GM21447 (cell line): ENCODE results near the gene NKIRAS2.
"Not testable (repeated sequence)": the region's sequence is repeated elsewhere in the genome, so short reads cannot be mapped to it uniquely, and the experiment has no call there.

Experiments
- ATAC-seq: cut with Tn5 transposase; IDR thresholded peaks from one replicate; pipeline ENCODE4 v1.9.1; 2021; ENCODE audit not compliant: unreplicated experiment

The NKIRAS2 gene

GRCh38 chr17:41996855-41997164 is 23.1 kb upstream of the NKIRAS2 start:
- ATAC-seq, result no peak

- ATAC-seq, result no peak
Measured at GRCh38 chr17:41998497-41998896, 21.4 kb upstream of the NKIRAS2 start.

GRCh38 chr17:42000413-42001133 is 19.3 kb upstream of the NKIRAS2 start:
- ATAC-seq, result no peak

GRCh38 chr17:42001729-42002128 is 18.2 kb upstream of the NKIRAS2 start:
- no peak for ATAC-seq

GRCh38 chr17:42002175-42002791 is 17.6 kb upstream of the NKIRAS2 start:
- ATAC-seq, result no peak

GRCh38 chr17:42002792-42003301 is 17.0 kb upstream of the NKIRAS2 start:
- no peak for ATAC-seq

GRCh38 chr17:42005166-42005565 is 14.7 kb upstream of the NKIRAS2 start:
- no peak for ATAC-seq

GRCh38 chr17:42009170-42009569 is 10.7 kb upstream of the NKIRAS2 start:
- ATAC-seq, result no peak

GRCh38 chr17:42010266-42010680 is 9.6 kb upstream of the NKIRAS2 start:
- not testable (repeated sequence) for ATAC-seq

GRCh38 chr17:42010898-42011516 is 8.9 kb upstream of the NKIRAS2 start:
- no peak for ATAC-seq

- not testable (repeated sequence) for ATAC-seq
Measured at GRCh38 chr17:42012363-42012762, 7.5 kb upstream of the NKIRAS2 start.

GRCh38 chr17:42013740-42014139 is 6.2 kb upstream of the NKIRAS2 start:
- not testable (repeated sequence) for ATAC-seq

GRCh38 chr17:42016411-42016831 is 3.5 kb upstream of the NKIRAS2 start:
- no peak for ATAC-seq

- ATAC-seq, result peak; percentile 72
Measured at GRCh38 chr17:42016941-42017865, 2.7 kb upstream of the NKIRAS2 start, which contains the start of gene DNAJC7. Gene DNAJC7 (minus strand): TSS chr17:42017439. CDS start chr17:42017416, 23 bp downstream.

- ATAC-seq, result no peak
Measured at GRCh38 chr17:42017866-42018200, 2.1 kb upstream of the NKIRAS2 start.

GRCh38 chr17:42018339-42018738 is 1.6 kb upstream of the NKIRAS2 start:
- ATAC-seq, result no peak

GRCh38 chr17:42018988-42019387 is 902 bp upstream of the NKIRAS2 start:
- no peak for ATAC-seq

GRCh38 chr17:42020845-42021244 is 955 bp downstream of the NKIRAS2 start:
- not testable (repeated sequence) for ATAC-seq

GRCh38 chr17:42023524-42024349 is 3.8 kb downstream of the NKIRAS2 start:
- ATAC-seq, result no peak

- no peak for ATAC-seq
Measured at GRCh38 chr17:42025191-42025579, 5.3 kb downstream of the NKIRAS2 start.
